Inflammatory macrophage (primary cell): Measurements from ENCODE around the gene POTEH.
"Not testable (repeated sequence)": the region's sequence is repeated elsewhere in the genome, so short reads cannot be mapped to it uniquely, and the experiment has no call there.

Experiments used
- DNase-seq, 2 donors: peaks; one replicate each; pipeline ENCODE4 v3.0.0-alpha.2; 2020 to 2022

POTEH gene

GRCh38 chr22:15738157-15738908 lies 48.5 kb downstream of the POTEH start:
- DNase-seq = not testable (repeated sequence)

- not testable (repeated sequence) for DNase-seq
Observed at GRCh38 chr22:15738909-15739391, 49.1 kb downstream of the POTEH start.

- not testable (repeated sequence) for DNase-seq
Observed at GRCh38 chr22:15747636-15748323, 58.0 kb downstream of the POTEH start.

GRCh38 chr22:15749181-15749970 lies 59.5 kb downstream of the POTEH start:
- DNase-seq = not testable (repeated sequence)

- DNase-seq = not testable (repeated sequence)
Observed at GRCh38 chr22:15759443-15760097, 69.7 kb downstream of the POTEH start.

GRCh38 chr22:15760388-15761150 lies 70.7 kb downstream of the POTEH start:
- DNase-seq = not testable (repeated sequence)

- not testable (repeated sequence) for DNase-seq
Observed at GRCh38 chr22:15761151-15761777, 71.4 kb downstream of the POTEH start.

- not testable (repeated sequence) for DNase-seq
Observed at GRCh38 chr22:15763559-15763958, 73.7 kb downstream of the POTEH start.
